Measurements from ENCODE around the gene ITGB2.

Gene ITGB2

GRCh38 chr21:44838039-44838895 lies 82.4 kb downstream of the ITGB2 start:
- H3K4me1 ChIP-seq (ENCODE audit: insufficient read depth, low read length, severe bottlenecking), result no peaks in the 10 kb centered on the region
- no peak overlapping the region for H2AFZ ChIP-seq (ENCODE audit: low read length)
- no peaks in the 10 kb centered on the region for H3F3A ChIP-seq (ENCODE audit: insufficient read depth, low read length)
- no peaks in the 10 kb centered on the region for H3K9me3 ChIP-seq (ENCODE audit: low read length)
- no peak overlapping the region for H3K4me2 ChIP-seq (ENCODE audit: low read length)
- H3K79me2 ChIP-seq (ENCODE audit: insufficient read depth, low read length), result no peaks in the 10 kb centered on the region
- H3K27ac ChIP-seq (ENCODE audit: low read depth, low read length, poor library complexity, severe bottlenecking), result no peak overlapping the region
- H3K9me2 ChIP-seq (ENCODE audit: low read depth, low read length), result no peaks in the 10 kb centered on the region
- no peak overlapping the region for H3K9ac ChIP-seq (ENCODE audit: low read length)
- no peaks in the 10 kb centered on the region for H3K36me3 ChIP-seq (ENCODE audit: insufficient read depth, low read length)
- H3K27me3 ChIP-seq (ENCODE audit: insufficient read depth, low read length), result 0 out of 2 replicates have a peak, but pooled peaks cover 4% of the 10 kb centered on the region
- TF ChIP-seq, protein P1, sequence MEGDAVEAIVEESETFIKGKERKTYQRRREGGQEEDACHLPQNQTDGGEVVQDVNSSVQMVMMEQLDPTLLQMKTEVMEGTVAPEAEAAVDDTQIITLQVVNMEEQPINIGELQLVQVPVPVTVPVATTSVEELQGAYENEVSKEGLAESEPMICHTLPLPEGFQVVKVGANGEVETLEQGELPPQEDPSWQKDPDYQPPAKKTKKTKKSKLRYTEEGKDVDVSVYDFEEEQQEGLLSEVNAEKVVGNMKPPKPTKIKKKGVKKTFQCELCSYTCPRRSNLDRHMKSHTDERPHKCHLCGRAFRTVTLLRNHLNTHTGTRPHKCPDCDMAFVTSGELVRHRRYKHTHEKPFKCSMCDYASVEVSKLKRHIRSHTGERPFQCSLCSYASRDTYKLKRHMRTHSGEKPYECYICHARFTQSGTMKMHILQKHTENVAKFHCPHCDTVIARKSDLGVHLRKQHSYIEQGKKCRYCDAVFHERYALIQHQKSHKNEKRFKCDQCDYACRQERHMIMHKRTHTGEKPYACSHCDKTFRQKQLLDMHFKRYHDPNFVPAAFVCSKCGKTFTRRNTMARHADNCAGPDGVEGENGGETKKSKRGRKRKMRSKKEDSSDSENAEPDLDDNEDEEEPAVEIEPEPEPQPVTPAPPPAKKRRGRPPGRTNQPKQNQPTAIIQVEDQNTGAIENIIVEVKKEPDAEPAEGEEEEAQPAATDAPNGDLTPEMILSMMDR (IDR thresholded peaks at IDR 0.05; ENCODE audit: low read length), result no peak
- TF ChIP-seq EZH2 (IDR thresholded peaks at IDR 0.05; ENCODE audit: borderline replicate concordance, low read length), result no peak
- no peaks in the 10 kb centered on the region for H4K20me1 ChIP-seq (ENCODE audit: insufficient read depth, low read length)
- H3K4me3 ChIP-seq (ENCODE audit: low read depth, low read length, poor library complexity, severe bottlenecking), result no peak overlapping the region

DNA sequence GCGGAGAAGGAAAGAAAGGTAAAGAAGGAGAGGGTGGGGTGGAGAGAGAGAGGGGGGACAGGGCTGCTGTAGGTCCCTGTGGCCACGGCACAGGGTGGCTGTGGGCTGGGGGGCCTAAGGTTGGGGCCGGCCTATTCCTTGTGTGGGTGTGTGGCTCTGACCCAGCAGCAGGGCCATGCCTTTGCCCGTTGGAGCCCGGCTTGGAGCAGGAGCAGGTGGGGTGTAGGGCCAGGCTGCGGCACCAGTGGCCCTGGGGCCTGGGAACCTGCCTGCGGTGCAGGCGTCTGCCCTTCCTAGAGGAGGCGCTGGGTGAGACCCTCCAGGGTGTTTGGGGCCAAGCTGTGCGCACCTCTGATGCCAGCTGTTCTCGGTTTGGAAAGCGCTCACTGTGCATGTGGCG lies 83.2 kb downstream of the ITGB2 start:
- no peaks in the 10 kb centered on the region for H3K9me3 ChIP-seq (ENCODE audit: low read length)
- no peaks in the 10 kb centered on the region for H3K79me2 ChIP-seq (ENCODE audit: insufficient read depth, low read length)
- no peaks in the 10 kb centered on the region for H3F3A ChIP-seq (ENCODE audit: insufficient read depth, low read length)
- H3K4me2 ChIP-seq (ENCODE audit: low read length), result no peak overlapping the region
- H3K27ac ChIP-seq (ENCODE audit: low read depth, low read length, poor library complexity, severe bottlenecking), result no peak overlapping the region
- H3K27me3 ChIP-seq (ENCODE audit: insufficient read depth, low read length), result 0 out of 2 replicates have a peak, but pooled peaks cover 4% of the 10 kb centered on the region
- H3K9me2 ChIP-seq (ENCODE audit: low read depth, low read length), result no peaks in the 10 kb centered on the region
- no peak overlapping the region for H2AFZ ChIP-seq (ENCODE audit: low read length)
- H3K9ac ChIP-seq (ENCODE audit: low read length), result no peak overlapping the region
- H3K4me1 ChIP-seq (ENCODE audit: insufficient read depth, low read length, severe bottlenecking), result no peaks in the 10 kb centered on the region
- H3K4me3 ChIP-seq (ENCODE audit: low read depth, low read length, poor library complexity, severe bottlenecking), result no peak overlapping the region
- no peaks in the 10 kb centered on the region for H3K36me3 ChIP-seq (ENCODE audit: insufficient read depth, low read length)
- no peaks in the 10 kb centered on the region for H4K20me1 ChIP-seq (ENCODE audit: insufficient read depth, low read length)
- no peak for TF ChIP-seq EZH2 (IDR thresholded peaks at IDR 0.05; ENCODE audit: borderline replicate concordance, low read length)
- TF ChIP-seq, protein P1 (IDR thresholded peaks at IDR 0.05; ENCODE audit: low read length), result no peak

DNA sequence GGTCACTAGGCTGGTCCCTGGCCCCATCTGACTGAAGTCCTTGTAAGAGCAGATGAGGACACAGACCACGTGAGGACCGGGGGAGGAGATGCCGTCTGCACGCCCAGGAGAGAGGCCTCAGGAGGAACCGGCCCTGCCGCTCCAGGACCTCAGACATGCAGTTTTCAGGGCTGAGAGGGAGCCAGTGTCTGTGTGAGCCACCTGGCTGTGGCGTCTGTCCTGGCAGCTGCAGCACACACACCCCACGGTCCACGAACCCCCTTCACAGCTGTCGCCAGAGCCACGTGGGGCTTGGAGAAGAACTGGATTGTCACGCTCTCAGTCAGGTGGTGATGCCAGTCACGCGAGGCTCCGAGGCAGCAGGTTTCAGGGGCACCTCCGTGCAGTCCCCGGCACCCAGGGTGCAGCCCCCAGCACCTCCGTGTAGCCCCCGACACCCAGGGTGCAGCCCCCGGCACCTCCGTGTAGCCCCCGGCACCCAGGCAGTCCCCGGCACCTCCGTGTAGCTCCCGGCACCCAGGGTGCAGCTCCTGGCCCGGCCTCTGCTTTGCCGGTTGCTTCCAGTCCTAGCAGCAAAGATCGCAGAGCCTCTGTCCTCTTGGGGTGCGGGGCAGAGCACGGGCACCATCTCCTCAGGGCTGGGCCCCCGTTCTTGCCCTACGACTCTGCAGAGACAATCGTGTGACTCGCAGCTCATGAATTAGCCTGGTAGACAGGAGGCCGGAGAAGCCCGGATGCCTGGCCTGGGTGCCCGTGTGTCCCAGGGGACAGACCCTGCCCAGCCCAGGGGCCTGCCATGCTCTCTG lies 83.8 kb downstream of the ITGB2 start:
- Histone ChIP-seq H4K20me1 (ENCODE audit: insufficient read depth, low read length) (no peaks in the 10 kb centered on the region), H3K27me3 (ENCODE audit: insufficient read depth, low read length) (0 out of 2 replicates have a peak, but pooled peaks cover 3% of the 10 kb centered on the region), H3F3A (ENCODE audit: insufficient read depth, low read length) (no peaks in the 10 kb centered on the region), H3K4me1 (ENCODE audit: insufficient read depth, low read length, severe bottlenecking) (no peaks in the 10 kb centered on the region), H3K27ac (ENCODE audit: low read depth, low read length, poor library complexity, severe bottlenecking) (no peak overlapping the region), H3K9ac (ENCODE audit: low read length) (no peak overlapping the region), H3K4me2 (ENCODE audit: low read length) (no peak overlapping the region), H2AFZ (ENCODE audit: low read length) (no peak overlapping the region), H3K9me2 (ENCODE audit: low read depth, low read length) (no peaks in the 10 kb centered on the region), H3K79me2 (ENCODE audit: insufficient read depth, low read length) (no peaks in the 10 kb centered on the region), H3K4me3 (ENCODE audit: low read depth, low read length, poor library complexity, severe bottlenecking) (no peak overlapping the region), H3K9me3 (ENCODE audit: low read length) (no peaks in the 10 kb centered on the region), H3K36me3 (ENCODE audit: insufficient read depth, low read length) (no peaks in the 10 kb centered on the region)
- TF ChIP-seq EZH2 (IDR thresholded peaks at IDR 0.05; ENCODE audit: borderline replicate concordance, low read length), result no peak
- TF ChIP-seq, protein P1 (IDR thresholded peaks at IDR 0.05; ENCODE audit: low read length), result no peak

All from OCI-LY1 (cell line).